ENCODE data around the gene ABCB10. TPM values are rescaled to one million over a fixed set of nuclear protein-coding genes. Genes with fewer than 3 reads are reported as not detected.

ABCB10 gene
- total RNA-seq, 1 experiment from 2014 or later = 19.2 TPM

DNA sequence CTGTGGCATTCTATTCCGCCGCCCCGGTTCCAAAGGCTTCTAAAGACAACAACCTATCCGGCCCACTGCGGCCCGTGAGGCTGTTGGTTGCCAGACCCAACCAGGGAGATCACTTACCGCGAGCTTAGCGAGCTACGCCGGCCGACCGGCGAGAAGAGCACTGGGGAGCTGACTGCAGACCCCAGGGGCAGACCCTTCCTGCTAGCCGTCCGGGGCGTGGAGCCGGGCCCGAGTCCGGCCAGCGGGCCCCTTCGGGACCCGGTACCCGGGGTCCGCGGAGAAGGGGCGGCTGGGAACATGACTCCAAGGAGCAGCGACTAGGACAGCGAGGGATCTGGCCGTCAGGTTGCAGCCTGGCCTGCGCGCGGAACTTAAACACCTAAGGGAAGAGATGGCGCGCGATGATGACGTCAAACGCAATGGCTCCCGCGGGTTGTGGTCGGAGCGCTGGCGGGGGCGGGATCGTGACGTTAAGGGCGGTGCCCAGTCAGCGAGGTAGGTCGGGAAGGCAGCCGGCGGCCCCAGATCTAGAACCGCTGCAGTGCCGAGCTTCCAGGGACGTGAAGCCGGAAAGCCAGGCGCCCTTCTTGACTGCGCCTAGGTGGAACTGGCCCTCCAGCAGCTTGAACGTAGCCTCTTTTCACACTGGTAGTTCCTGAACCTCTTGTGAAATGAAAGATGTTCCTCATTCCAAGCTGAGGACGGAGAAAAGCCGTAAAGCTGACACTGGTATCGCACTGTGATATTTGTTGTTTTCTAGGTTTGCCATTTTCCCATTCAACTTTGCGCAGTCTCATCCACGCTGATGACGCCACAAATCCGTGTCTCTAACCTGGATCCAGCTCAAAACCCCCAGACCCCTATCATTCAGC, 50.3 kb downstream of the ABCB10 start, which contains the start of gene NUP133:
NUP133 (minus strand) TSS at position 391 of the 872 bp plus-strand sequence; CDS start at position 299, 92 bp downstream.
- peak within 1 kb of the TSS; percentile 91 to 96 for H3K4me3 ChIP-seq (ENCODE audit: low read depth in 2 of 2, low read length in 2 of 2)
- peak within 1 kb of the TSS; percentile 88 for H3K27ac ChIP-seq (ENCODE audit: low read length)
- H3K27me3 ChIP-seq (ENCODE audit: control insufficient read depth, insufficient read depth, low read length) = no peaks in the 10 kb centered on the region
- peak; percentile 99 for ATAC-seq
- TF ChIP-seq POLR2AphosphoS5 (IDR thresholded peaks at IDR 0.05; ENCODE audit: low read depth, low read length) = peak; percentile 99
- TF ChIP-seq TCF7L2 (IDR thresholded peaks at IDR 0.05; ENCODE audit: low read depth, low read length) = 0 out of 2 replicates have a peak, but pooled peaks have one; percentile 24
- TF ChIP-seq, protein P1, sequence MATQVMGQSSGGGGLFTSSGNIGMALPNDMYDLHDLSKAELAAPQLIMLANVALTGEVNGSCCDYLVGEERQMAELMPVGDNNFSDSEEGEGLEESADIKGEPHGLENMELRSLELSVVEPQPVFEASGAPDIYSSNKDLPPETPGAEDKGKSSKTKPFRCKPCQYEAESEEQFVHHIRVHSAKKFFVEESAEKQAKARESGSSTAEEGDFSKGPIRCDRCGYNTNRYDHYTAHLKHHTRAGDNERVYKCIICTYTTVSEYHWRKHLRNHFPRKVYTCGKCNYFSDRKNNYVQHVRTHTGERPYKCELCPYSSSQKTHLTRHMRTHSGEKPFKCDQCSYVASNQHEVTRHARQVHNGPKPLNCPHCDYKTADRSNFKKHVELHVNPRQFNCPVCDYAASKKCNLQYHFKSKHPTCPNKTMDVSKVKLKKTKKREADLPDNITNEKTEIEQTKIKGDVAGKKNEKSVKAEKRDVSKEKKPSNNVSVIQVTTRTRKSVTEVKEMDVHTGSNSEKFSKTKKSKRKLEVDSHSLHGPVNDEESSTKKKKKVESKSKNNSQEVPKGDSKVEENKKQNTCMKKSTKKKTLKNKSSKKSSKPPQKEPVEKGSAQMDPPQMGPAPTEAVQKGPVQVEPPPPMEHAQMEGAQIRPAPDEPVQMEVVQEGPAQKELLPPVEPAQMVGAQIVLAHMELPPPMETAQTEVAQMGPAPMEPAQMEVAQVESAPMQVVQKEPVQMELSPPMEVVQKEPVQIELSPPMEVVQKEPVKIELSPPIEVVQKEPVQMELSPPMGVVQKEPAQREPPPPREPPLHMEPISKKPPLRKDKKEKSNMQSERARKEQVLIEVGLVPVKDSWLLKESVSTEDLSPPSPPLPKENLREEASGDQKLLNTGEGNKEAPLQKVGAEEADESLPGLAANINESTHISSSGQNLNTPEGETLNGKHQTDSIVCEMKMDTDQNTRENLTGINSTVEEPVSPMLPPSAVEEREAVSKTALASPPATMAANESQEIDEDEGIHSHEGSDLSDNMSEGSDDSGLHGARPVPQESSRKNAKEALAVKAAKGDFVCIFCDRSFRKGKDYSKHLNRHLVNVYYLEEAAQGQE (IDR thresholded peaks at IDR 0.05; ENCODE audit: insufficient read depth in 1 of 2, low read depth in 2 of 2, low read length in 1 of 2) = peak in 1 of 2 experiments; percentile 66; a peak in 1 of 4 replicates
- TF ChIP-seq, protein P2, sequence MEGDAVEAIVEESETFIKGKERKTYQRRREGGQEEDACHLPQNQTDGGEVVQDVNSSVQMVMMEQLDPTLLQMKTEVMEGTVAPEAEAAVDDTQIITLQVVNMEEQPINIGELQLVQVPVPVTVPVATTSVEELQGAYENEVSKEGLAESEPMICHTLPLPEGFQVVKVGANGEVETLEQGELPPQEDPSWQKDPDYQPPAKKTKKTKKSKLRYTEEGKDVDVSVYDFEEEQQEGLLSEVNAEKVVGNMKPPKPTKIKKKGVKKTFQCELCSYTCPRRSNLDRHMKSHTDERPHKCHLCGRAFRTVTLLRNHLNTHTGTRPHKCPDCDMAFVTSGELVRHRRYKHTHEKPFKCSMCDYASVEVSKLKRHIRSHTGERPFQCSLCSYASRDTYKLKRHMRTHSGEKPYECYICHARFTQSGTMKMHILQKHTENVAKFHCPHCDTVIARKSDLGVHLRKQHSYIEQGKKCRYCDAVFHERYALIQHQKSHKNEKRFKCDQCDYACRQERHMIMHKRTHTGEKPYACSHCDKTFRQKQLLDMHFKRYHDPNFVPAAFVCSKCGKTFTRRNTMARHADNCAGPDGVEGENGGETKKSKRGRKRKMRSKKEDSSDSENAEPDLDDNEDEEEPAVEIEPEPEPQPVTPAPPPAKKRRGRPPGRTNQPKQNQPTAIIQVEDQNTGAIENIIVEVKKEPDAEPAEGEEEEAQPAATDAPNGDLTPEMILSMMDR (IDR thresholded peaks at IDR 0.05) = no peak
- peak; percentile 45; the same call in 1 of the 2 replicates for TF ChIP-seq SIN3A (IDR thresholded peaks at IDR 0.05; ENCODE audit: borderline replicate concordance, insufficient read depth, low read depth, low read length)
- ChIA-PET POLR2A (interaction anchor here (1.0 kb wide), 1 partner anchor 28 kb away, joined by 3 read pairs; no protein-coding TSS in a partner anchor), CTCF (interaction anchor here (0.6 kb wide), 1 partner anchor 21 kb away, joined by 3 read pairs; no protein-coding TSS in a partner anchor)
- H3K9me3 ChIP-seq (ENCODE audit: control insufficient read depth, insufficient read depth, low read depth, low read length) = no peaks in the 10 kb centered on the region
- DNase-seq (ENCODE audit: low read depth, low spot score) = peak; percentile 89
- peaks cover 5% of the 10 kb centered on the region; the same call in 1 of the 2 replicates for H3K36me3 ChIP-seq (ENCODE audit: control insufficient read depth, insufficient read depth, low read length)
- no TSS peak for BruUV-seq (replicated peaks)
- in situ Hi-C loops (cut with HindIII; ENCODE audit: low pct_unique_long_range_greater_than_20kb, low sequenced_read_pairs) = no loop called here
- H3K4me1 ChIP-seq (ENCODE audit: control insufficient read depth, insufficient read depth, low read length) = peaks cover 12% of the 10 kb centered on the region; the same call in 1 of the 2 replicates
- intact Hi-C loops (cut with micrococcal nuclease; ENCODE audit: unreplicated experiment) = no loop called here

DNA sequence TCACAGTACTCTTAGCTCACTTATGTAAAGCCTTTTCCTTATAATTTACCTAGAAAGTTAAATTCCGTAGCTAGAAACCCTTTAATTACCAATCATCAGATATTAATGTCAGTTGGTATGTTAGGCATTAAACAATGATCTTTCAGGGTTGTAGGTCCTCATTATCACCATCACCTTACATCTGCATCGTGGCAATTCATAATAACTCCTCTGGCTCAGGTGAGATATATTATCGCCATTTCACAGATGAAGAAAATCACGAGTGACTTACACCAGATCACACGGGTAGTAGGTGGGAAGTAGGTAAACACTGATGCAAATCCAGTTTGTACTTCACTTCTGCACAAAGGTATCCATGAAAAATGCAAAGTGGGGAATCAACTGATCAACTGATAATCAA, 51.0 kb downstream of the ABCB10 start:
- H3K27ac ChIP-seq (ENCODE audit: low read length) = peak overlapping the region; percentile 88
- ChIA-PET POLR2A (no interaction called here), CTCF (no interaction called here)
- peak overlapping the region; percentile 91 to 96 for H3K4me3 ChIP-seq (ENCODE audit: low read depth in 2 of 2, low read length in 2 of 2)
- DNase-seq (ENCODE audit: low read depth, low spot score) (no peak), ATAC-seq (no peak)
- BruUV-seq (replicated peaks) = no TSS peak
- no peak for TF ChIP-seq TCF7L2 (IDR thresholded peaks at IDR 0.05; ENCODE audit: low read depth, low read length)
- TF ChIP-seq, protein P2 (IDR thresholded peaks at IDR 0.05) = no peak
- no peak for TF ChIP-seq POLR2AphosphoS5 (IDR thresholded peaks at IDR 0.05; ENCODE audit: low read depth, low read length)
- TF ChIP-seq SIN3A (IDR thresholded peaks at IDR 0.05; ENCODE audit: borderline replicate concordance, insufficient read depth, low read depth, low read length) = no peak
- TF ChIP-seq, protein P1 (IDR thresholded peaks at IDR 0.05; ENCODE audit: insufficient read depth in 1 of 2, low read depth in 2 of 2, low read length in 1 of 2) = no peak
- intact Hi-C loops (cut with micrococcal nuclease; ENCODE audit: unreplicated experiment) = no loop called here
- H3K9me3 ChIP-seq (ENCODE audit: control insufficient read depth, insufficient read depth, low read depth, low read length) = no peaks in the 10 kb centered on the region
- H3K27me3 ChIP-seq (ENCODE audit: control insufficient read depth, insufficient read depth, low read length) = no peaks in the 10 kb centered on the region
- H3K36me3 ChIP-seq (ENCODE audit: control insufficient read depth, insufficient read depth, low read length) = peaks cover 5% of the 10 kb centered on the region; the same call in 1 of the 2 replicates
- peaks cover 12% of the 10 kb centered on the region; the same call in 1 of the 2 replicates for H3K4me1 ChIP-seq (ENCODE audit: control insufficient read depth, insufficient read depth, low read length)
- in situ Hi-C loops (cut with HindIII; ENCODE audit: low pct_unique_long_range_greater_than_20kb, low sequenced_read_pairs) = no loop called here
